Colonic mucosa (tissue), 4 donors: ENCODE results near the gene DBI. TPM values are rescaled to one million over a fixed set of nuclear protein-coding genes. Genes with fewer than 3 reads are reported as not detected.

ENCODE experiments used
- DNase-seq: peaks from one replicate; pipeline ENCODE4 v3.0.0-alpha.2; 2020
- H3K27ac ChIP-seq: fragments of 200-600 bp; one replicate; pipeline ENCODE4 v1.8.0; 2021
- H3K27me3 ChIP-seq: fragments of 200-600 bp; one replicate; pipeline ENCODE4 v1.8.0; 2021
- H3K36me3 ChIP-seq: fragments of 200-600 bp; one replicate; pipeline ENCODE4 v1.8.0; 2021
- H3K4me1 ChIP-seq: fragments of 200-600 bp; one replicate; pipeline ENCODE4 v1.8.0; 2021; ENCODE audit warnings: mild to moderate bottlenecking
- H3K4me3 ChIP-seq: fragments of 200-600 bp; one replicate; pipeline ENCODE4 v1.8.0; 2021
- H3K9ac ChIP-seq, 2 donors: one replicate each; pipeline ENCODE4 v1.7.0; 2013; ENCODE audit warnings: control low read depth in 2 of 2, low read depth in 2 of 2, low read length in 2 of 2
- H3K9me3 ChIP-seq: fragments of 200-600 bp; one replicate; pipeline ENCODE4 v1.8.0; 2021
- intact Hi-C: fragments of 100-400 bp; cut with DNase I; formaldehyde crosslinking; loops from one replicate; pipeline ENCODE4 v1.14.1; 2022
- total RNA-seq, 2 donors: library from RNA; stranded (reverse); fragmentation: NEBNext Ultra II Directional in 1 of 2; extraction: Animal tissue kit (Norgen Biotek cat#: 25700) in 1 of 2; gene quantifications; one replicate each; pipeline ENCODE4 v1.2.1, GENCODE V29; 2021
- TF ChIP-seq, protein P1 (sequence below): fragments of 200-600 bp; IDR thresholded peaks from one replicate; pipeline ENCODE4 v1.8.0; 2022; ENCODE audit warnings: antibody characterized with exemption, mild to moderate bottlenecking
- donor health status: healthy.
- donor health status: DM: no; HTN: no; CAD: no.
- donor health status: DM: no; HTN: no; CAD: no.

Gene DBI
- total RNA-seq, 2 donors from 2014 or later = 275 to 291 TPM

DNA sequence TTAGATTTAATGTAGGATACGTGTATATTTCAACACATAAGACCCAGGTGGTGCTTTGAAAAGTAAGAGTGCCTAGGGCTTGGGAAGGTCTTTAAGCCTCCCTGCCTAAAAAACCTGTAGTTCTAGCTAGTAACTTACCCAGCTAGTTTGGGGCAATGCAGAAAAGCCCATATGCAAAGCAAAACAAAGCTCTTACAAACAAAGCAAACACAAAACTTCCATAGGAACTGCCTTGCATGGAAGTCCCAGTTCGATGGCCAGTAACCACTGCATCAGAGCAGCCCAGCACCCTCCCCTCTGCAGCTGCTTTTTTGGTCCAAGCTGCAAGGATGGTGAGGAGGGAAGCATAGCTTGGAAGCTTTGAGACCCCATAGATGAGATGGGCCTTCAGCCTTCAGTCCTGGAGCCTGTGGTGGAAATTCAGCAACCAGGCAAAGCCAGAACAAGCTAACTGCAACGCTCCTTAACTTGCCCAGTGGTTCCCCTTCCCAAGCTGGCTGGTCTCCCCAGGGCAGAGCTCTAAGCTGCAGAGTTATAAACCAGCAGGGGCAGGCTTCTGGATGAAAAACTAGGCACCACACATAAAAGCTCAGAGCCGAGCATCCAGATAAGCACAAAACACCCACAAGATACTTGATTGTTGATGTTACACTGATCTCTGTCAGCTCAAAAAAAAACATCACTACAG lies 16.3 kb upstream of the DBI start:
- intact Hi-C loops = no loop called here
- no peaks in the 10 kb centered on the region for H3K27me3 ChIP-seq
- H3K9ac ChIP-seq = no peak overlapping the region
- TF ChIP-seq, protein P1, sequence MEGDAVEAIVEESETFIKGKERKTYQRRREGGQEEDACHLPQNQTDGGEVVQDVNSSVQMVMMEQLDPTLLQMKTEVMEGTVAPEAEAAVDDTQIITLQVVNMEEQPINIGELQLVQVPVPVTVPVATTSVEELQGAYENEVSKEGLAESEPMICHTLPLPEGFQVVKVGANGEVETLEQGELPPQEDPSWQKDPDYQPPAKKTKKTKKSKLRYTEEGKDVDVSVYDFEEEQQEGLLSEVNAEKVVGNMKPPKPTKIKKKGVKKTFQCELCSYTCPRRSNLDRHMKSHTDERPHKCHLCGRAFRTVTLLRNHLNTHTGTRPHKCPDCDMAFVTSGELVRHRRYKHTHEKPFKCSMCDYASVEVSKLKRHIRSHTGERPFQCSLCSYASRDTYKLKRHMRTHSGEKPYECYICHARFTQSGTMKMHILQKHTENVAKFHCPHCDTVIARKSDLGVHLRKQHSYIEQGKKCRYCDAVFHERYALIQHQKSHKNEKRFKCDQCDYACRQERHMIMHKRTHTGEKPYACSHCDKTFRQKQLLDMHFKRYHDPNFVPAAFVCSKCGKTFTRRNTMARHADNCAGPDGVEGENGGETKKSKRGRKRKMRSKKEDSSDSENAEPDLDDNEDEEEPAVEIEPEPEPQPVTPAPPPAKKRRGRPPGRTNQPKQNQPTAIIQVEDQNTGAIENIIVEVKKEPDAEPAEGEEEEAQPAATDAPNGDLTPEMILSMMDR = no peak
- H3K36me3 ChIP-seq = no peaks in the 10 kb centered on the region
- no peaks in the 10 kb centered on the region for H3K4me1 ChIP-seq
- H3K9me3 ChIP-seq = no peaks in the 10 kb centered on the region
- no peak for DNase-seq
- no peak overlapping the region for H3K4me3 ChIP-seq
- no peak overlapping the region for H3K27ac ChIP-seq

DNA sequence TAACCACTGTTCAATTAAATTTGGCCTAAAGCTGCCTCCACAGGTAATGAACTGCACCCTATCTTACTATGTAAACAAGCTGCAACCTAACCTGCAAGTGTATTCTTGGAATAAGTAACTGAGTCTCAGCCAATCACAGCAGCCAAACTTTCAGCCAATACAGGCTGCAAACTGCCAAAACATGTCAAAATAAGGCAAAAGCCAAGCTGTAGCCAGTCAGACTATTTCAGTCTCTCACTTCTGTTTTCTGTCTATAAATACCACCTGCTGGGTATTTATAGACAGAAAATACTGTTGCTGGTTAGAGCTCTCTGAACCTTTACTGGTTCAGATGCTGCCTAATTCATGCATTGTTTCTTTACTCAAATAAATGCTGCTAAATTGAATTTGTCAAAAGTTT lies 14.4 kb upstream of the DBI start:
- TF ChIP-seq, protein P1 = no peak
- H3K27ac ChIP-seq = no peak overlapping the region
- no peaks in the 10 kb centered on the region for H3K27me3 ChIP-seq
- H3K36me3 ChIP-seq = no peaks in the 10 kb centered on the region
- no peaks in the 10 kb centered on the region for H3K9me3 ChIP-seq
- no peak for DNase-seq
- H3K9ac ChIP-seq = no peak overlapping the region
- no peaks in the 10 kb centered on the region for H3K4me1 ChIP-seq
- no peak overlapping the region for H3K4me3 ChIP-seq
- intact Hi-C loops = no loop called here

DNA sequence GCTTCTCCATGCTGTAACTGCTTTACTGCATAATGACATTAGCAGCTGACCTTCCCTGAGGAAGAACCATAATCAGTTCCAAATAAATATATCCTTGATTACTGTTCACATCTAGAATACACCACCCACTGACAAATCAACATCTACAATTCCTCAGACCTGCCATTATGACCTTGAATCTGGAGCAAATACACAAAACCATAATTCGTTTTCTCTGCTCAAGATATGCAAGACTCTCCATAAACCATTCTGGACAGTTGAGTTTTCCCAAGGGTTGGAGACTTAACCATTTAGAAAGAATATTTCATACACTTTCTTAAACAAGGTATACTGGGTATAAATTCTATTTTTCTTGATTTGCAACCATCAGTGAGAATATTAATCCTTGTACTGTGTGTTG lies 11.9 kb upstream of the DBI start:
- no peak overlapping the region for H3K27ac ChIP-seq
- no peaks in the 10 kb centered on the region for H3K4me1 ChIP-seq
- H3K4me3 ChIP-seq = no peak overlapping the region
- no peaks in the 10 kb centered on the region for H3K9me3 ChIP-seq
- no peak overlapping the region for H3K9ac ChIP-seq
- no peaks in the 10 kb centered on the region for H3K36me3 ChIP-seq
- DNase-seq = no peak
- TF ChIP-seq, protein P1 = no peak
- intact Hi-C loops = no loop called here
- H3K27me3 ChIP-seq = no peaks in the 10 kb centered on the region

DNA sequence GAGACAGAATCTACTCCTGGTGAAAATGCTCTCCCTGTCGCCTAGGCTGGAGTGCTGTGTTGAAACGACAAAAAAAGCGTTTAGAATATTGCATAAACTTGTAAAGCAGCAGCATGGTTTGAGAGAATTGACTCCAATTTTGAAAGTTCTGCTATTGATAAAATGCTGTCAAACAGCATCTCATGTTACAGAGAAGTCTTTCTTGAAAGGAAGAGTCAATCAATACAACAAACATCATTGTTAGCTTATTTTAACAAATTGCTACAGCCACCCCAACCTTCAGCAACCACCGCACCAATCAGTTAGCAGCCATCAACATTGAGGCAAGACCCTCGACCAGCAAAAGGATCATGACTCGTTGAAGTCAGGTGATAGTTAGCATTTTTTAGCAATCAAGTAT lies 7.0 kb upstream of the DBI start:
- Histone ChIP-seq H3K27me3 (no peaks in the 10 kb centered on the region), H3K4me3 (no peak overlapping the region), H3K4me1 (no peaks in the 10 kb centered on the region), H3K9me3 (no peaks in the 10 kb centered on the region), H3K36me3 (no peaks in the 10 kb centered on the region), H3K27ac (no peak overlapping the region), H3K9ac (no peak overlapping the region)
- DNase-seq = no peak
- intact Hi-C loops = loop anchor here (10.0 kb wide), 1 partner anchor 45 kb away; no protein-coding TSS in a partner anchor
- TF ChIP-seq, protein P1 = no peak

DNA sequence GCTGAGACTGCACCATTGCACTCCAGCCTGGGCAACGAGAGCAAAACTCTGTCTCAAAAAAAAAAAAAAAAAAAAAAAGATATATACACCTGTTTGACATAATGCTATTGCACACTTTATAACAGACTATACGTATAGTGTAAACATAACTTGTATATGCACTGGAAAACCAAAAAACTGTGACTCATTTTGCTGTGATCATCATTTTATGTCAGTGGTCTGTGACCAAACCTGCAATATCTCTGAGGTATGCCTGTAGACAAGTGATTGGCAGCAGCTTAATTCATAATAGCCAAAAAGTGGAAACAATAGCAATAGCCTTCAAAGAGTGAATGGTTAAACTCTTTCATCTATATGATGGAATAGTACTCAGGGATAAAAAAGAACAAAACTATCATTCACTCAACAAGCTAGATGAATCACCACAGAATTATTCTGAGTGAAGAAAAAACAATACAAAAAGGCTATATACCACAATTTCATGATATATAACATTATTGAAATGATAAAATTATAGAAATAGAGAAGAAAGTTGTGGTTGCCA lies 6.3 kb upstream of the DBI start:
- no peaks in the 10 kb centered on the region for H3K36me3 ChIP-seq
- no peak overlapping the region for H3K27ac ChIP-seq
- no peak overlapping the region for H3K9ac ChIP-seq
- DNase-seq = no peak
- no peaks in the 10 kb centered on the region for H3K9me3 ChIP-seq
- H3K4me1 ChIP-seq = no peaks in the 10 kb centered on the region
- H3K27me3 ChIP-seq = no peaks in the 10 kb centered on the region
- TF ChIP-seq, protein P1 = no peak
- H3K4me3 ChIP-seq = no peak overlapping the region
- intact Hi-C loops = loop anchor here (10.0 kb wide), 1 partner anchor 46 kb away; no protein-coding TSS in a partner anchor
